AML-193 (cell line): ENCODE results near the gene FBXO34.

ENCODE experiments used
- DNase-seq, 2 experiments: peaks; one replicate each; lab custom pipeline; 2025; lab: John Stamatoyannopoulos, UW

The FBXO34 gene

DNA sequence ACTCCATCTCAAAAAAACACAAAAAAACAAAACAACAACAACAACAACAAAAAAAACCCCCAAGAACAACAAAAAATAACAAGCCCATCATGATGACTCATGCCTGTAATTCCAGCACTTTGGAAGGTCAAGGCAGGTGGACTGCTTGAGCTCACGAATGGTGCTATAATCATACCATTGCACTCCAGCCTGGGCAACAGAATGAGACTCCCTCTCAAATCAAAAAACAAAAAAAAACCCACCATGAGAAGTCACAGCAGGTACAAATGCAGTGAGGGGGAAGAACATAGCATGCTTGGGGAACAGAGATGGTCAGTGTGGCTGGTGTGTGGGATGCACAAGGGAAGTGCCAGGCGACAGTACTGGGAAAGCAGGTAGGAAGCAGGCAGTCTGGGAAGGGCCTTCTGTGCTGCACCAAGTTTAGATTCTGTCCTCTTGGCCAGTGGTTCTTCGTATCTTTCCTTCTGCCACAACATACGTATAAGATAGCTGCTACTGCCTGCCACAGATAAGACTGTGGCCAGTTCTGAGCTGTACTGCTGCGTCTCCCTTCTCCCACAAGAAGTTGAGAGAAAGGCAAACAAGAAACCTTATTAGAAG lies 112.4 kb downstream of the FBXO34 start:
- DNase-seq, result no peak

DNA sequence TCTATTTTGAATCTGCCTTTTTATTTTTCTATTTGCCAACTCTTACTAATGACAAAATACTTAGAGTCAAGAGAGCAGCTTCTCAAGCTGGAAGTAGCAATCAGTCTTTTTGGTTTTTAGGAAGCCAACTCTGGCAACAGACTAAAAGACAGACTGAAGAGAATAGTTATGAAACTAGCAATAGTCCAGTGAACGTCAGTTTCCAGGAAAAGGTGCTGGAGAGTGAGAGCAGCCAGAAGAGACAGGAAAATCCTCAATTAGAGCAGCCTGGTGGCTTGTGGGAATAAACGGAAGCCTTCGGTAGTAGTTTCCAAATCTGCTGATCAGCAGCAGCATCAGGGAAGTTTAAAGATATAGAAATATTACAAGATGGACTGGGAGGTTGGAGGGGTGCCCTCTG lies 113.3 kb downstream of the FBXO34 start:
- DNase-seq, result no peak

GRCh38 chr14:55386037-55386808 lies 115.0 kb downstream of the FBXO34 start:
- no peak for DNase-seq

DNA sequence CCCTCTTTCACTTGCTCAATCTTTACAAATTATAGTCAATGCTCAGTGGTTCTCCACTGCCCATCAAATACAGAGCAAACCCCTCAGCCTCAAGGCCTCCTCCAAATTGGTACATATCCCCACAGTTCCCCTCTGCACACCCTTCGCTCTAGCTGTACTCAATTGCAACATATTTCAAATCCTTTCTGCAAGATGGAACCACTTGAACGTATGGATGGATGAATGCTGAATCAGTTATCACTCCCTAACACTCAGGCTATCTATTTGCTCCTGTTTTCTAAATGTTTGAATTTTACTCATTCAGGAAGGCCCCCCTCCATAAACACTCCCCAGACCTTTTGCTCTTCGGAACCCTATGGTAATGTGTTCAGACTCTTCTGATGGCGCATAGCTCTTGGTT lies 115.9 kb downstream of the FBXO34 start:
- DNase-seq, result no peak

- DNase-seq, result no peak
These were observed 116.9 kb downstream of the FBXO34 start for GRCh38 chr14:55388160-55388559.

GRCh38 chr14:55389330-55389729 lies 118.1 kb downstream of the FBXO34 start:
- DNase-seq, result no peak

- no peak for DNase-seq
These were observed 127.5 kb downstream of the FBXO34 start for GRCh38 chr14:55398679-55399078.

GRCh38 chr14:55399183-55399582 lies 128.0 kb downstream of the FBXO34 start:
- DNase-seq, result no peak

GRCh38 chr14:55399852-55400251 lies 128.6 kb downstream of the FBXO34 start:
- DNase-seq, result no peak

DNA sequence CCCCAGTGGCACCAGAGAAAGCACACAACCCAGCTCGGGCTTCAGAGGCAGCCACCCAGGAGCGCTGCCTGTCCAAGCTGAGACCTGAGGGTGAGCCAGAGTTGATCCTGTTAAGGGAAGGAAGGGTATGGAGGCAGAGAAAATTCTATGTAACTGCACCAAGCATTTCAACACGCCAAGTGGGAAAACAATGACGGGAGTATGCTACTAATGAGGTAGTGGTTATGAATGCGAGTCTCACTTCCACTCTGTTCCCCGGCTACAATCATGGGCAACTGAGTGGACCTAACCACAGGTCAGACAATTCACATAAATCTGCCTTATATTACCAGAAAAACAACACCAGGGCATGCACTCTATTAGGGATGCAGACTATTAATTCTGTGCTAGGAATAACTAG lies 130.5 kb downstream of the FBXO34 start:
- no peak for DNase-seq
